NAMALWA (cell line): ENCODE results near the gene GPR27.

Source experiments
- DNase-seq: peaks from one replicate; pipeline ENCODE4 v3.0.0-alpha.2; 2015; ENCODE audit warnings: low spot score

GPR27 gene

GRCh38 chr3:71786551-71786950 lies 32.9 kb downstream of the GPR27 start:
- no peak for DNase-seq

DNA sequence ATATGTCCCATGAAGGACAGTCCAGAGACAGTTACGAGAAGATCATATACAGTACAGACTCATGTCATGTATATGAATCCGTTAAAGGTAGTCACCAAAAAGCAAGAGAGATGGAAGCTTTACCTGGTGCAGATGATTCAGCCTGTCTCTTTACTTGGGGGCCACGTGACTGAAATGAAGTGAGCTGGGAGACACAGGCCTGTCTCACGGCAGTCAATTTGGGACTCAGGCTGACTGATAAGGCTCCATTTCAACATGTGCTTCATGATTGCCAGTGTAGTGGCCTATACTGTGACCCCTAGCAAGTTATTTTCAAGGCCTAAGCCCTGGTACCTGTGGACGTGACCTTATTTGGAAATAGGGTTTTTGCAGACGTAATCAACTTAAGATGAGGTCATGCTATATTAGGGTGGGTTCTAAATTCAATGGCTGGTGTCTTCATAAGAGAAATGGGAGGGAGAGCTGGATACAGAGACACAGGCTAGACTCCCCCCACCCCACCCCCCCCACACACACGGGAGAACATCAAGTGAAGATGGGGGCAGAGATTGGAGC lies 34.3 kb downstream of the GPR27 start:
- DNase-seq: no peak

GRCh38 chr3:71789922-71790321 lies 36.3 kb downstream of the GPR27 start:
- no peak for DNase-seq

- no peak for DNase-seq
These were observed 38.0 kb downstream of the GPR27 start for GRCh38 chr3:71791634-71792033.

- DNase-seq: no peak
These were observed 42.6 kb downstream of the GPR27 start for GRCh38 chr3:71796290-71796689.

DNA sequence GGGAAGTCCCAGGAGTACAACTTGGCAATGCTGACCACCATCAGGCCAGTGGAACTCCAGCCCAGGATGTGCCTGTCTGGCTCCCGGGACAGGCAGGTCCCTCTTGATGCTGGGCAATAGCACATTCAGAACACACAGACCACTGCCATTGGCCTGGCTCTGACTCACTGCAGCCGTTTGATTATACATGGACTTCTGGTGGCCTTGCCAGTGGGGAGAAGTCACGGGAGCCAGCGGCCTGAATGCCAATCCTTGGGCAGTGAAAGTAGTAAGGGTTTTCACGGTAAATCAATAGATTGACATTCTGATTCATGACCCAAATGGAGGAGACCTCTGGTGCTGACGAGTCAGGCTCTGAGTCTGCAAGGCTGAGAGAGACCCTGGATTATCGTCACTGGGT lies 43.8 kb downstream of the GPR27 start:
- no peak for DNase-seq

GRCh38 chr3:71800023-71800422 lies 46.4 kb downstream of the GPR27 start:
- DNase-seq: no peak

- no peak for DNase-seq
These were observed 48.3 kb downstream of the GPR27 start for GRCh38 chr3:71801986-71802385.

- no peak for DNase-seq
These were observed 49.6 kb downstream of the GPR27 start for GRCh38 chr3:71803248-71803647.

- DNase-seq: no peak
These were observed 51.5 kb downstream of the GPR27 start for GRCh38 chr3:71805199-71805598.

DNA sequence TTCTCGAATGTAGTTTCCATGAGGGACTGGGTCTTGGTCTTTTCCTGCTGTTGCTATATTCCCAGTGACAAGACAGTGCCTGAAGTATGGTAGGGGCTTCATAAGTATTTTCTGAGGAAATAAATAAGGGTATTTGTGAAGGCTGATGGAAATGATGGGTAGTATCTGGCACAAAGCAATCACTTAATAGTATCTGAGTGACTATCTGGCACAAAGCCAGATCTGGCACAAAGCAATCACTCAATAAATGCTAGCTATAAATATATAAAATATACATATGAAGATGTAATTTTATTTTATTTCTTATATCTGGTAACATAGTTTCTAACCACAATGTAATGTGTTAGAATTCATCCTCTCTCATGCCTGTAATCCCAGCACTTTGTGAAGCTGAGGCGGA lies 52.0 kb downstream of the GPR27 start:
- no peak for DNase-seq
